GM12878 (cell line): ENCODE results near the gene LAMP1. TPM values are rescaled to one million over a fixed set of nuclear protein-coding genes. Genes with fewer than 3 reads are reported as not detected.

Experiments used
- ATAC-seq: fragments of 200-7000 bp; cut with Tn5 transposase; 3 replicates; pipeline ENCODE4 v1.9.1; 2020; ENCODE audit warnings: mild to moderate bottlenecking, moderate library complexity
- BruUV-seq: library from RNA; stranded (reverse); fragments of 400-500 nt; replicated peaks from 2 replicates; lab custom pipeline; 2021; lab: Mats Ljungman, UMichigan
- CTCF ChIA-PET: fragments of 300-600 bp; sonication (Branson Sonifier 250); formaldehyde crosslinking; extraction: SDS; loops from one replicate; lab custom pipeline; 2021; ENCODE audit warnings: inconsistent platforms; lab: Yijun Ruan, JAX
- POLR2A ChIA-PET: fragments of 350-600 bp; formaldehyde crosslinking; extraction: SDS; loops from one replicate; lab custom pipeline; 2021; ENCODE audit warnings: inconsistent platforms; lab: Charles Lee
- RAD21 ChIA-PET: fragments of 300-600 bp; sonication (Branson Sonifier 250); formaldehyde crosslinking; loops from one replicate; lab custom pipeline; 2023; ENCODE audit warnings: antibody characterized with exemption; ENCODE audit not compliant: unreplicated experiment; lab: Charles Lee
- SMC1A ChIA-PET: fragments of 300-600 bp; sonication (Branson Sonifier 250); formaldehyde crosslinking; loops from one replicate; lab custom pipeline; 2023; ENCODE audit not compliant: unreplicated experiment, uncharacterized antibody; lab: Charles Lee
- DNase-seq: peaks from one replicate; pipeline ENCODE4 v3.0.0-alpha.2; 2011; ENCODE audit warnings: low read depth, low spot score
- FAIRE-seq: peaks from 3 replicates; lab custom pipeline; 2011; peaks lifted over from hg19 to GRCh38; lab: Jason Lieb, UNC
- H2AFZ ChIP-seq: 2 replicates; pipeline ENCODE4 v1.6.0; 2011; ENCODE audit warnings: low read depth, low read length, control low read depth; ENCODE audit not compliant: control insufficient read depth
- H3K27ac ChIP-seq: 2 replicates; pipeline ENCODE4 v1.5.1; 2011; ENCODE audit warnings: control low read depth; ENCODE audit not compliant: control insufficient read depth, insufficient read depth
- H3K27me3 ChIP-seq, 2 experiments: replicated peaks in 1 of 2; 2 replicates each; pipeline versions ENCODE4 v1.6.0 to v1.6.1; 2011; ENCODE audit warnings: low read length in 1 of 2; ENCODE audit not compliant: control insufficient read depth in 2 of 2, insufficient read depth in 2 of 2
- H3K36me3 ChIP-seq, 2 experiments: 2 replicates each; pipeline ENCODE4 v1.5.1; 2011; ENCODE audit warnings: low read length in 1 of 2; ENCODE audit not compliant: control insufficient read depth in 2 of 2, insufficient read depth in 2 of 2
- H3K4me1 ChIP-seq: 2 replicates; pipeline ENCODE4 v1.6.1; 2011; ENCODE audit warnings: mild to moderate bottlenecking, low read length, moderate library complexity, mixed read lengths; ENCODE audit not compliant: control insufficient read depth, insufficient read depth
- H3K4me2 ChIP-seq: 2 replicates; pipeline ENCODE4 v1.6.0; 2011; ENCODE audit warnings: control low read depth; ENCODE audit not compliant: control insufficient read depth, insufficient read depth
- H3K4me3 ChIP-seq: fragments of 200-600 bp; sonication (generic); 2 replicates; pipeline ENCODE4 v1.5.1; 2016
- H3K79me2 ChIP-seq: 2 replicates; pipeline ENCODE4 v1.6.0; 2011; ENCODE audit warnings: low read length; ENCODE audit not compliant: control insufficient read depth, insufficient read depth
- H3K9ac ChIP-seq: 2 replicates; pipeline ENCODE4 v1.8.0; 2011; ENCODE audit warnings: low read length, control low read depth, mixed read lengths; ENCODE audit not compliant: control insufficient read depth, insufficient read depth
- H3K9me3 ChIP-seq: replicated peaks from 3 replicates; pipeline ENCODE4 v1.5.1; 2011; ENCODE audit warnings: mild to moderate bottlenecking, low read length; ENCODE audit not compliant: control insufficient read depth, insufficient read depth
- H4K20me1 ChIP-seq: 2 replicates; pipeline ENCODE4 v1.6.0; 2011; ENCODE audit not compliant: control insufficient read depth, insufficient read depth
- ASH2L ChIP-seq: fragments of 300-600, 200-600 bp; sonication (generic); IDR thresholded peaks from 2 replicates; pipeline ENCODE4 v1.6.1; 2017; ENCODE audit warnings: low read depth, mild to moderate bottlenecking, borderline replicate concordance
- CBX3 ChIP-seq: fragments of 200-600 bp; sonication (generic); IDR thresholded peaks from 2 replicates; pipeline ENCODE4 v1.6.1; 2016; ENCODE audit warnings: low read depth, borderline replicate concordance
- GABPA ChIP-seq: IDR thresholded peaks from 2 replicates; pipeline ENCODE4 v1.6.1; 2014; ENCODE audit warnings: antibody characterized with exemption, low read depth, mild to moderate bottlenecking, inconsistent platforms
- MTA2 ChIP-seq: fragments of 450-650 bp; IDR thresholded peaks from 2 replicates; pipeline ENCODE4 v1.6.1; 2016; ENCODE audit warnings: low read depth, mild to moderate bottlenecking, moderate library complexity
- NFYA ChIP-seq: IDR thresholded peaks from 2 replicates; pipeline ENCODE4 v1.6.1; 2011; ENCODE audit warnings: low read depth, mild to moderate bottlenecking, low read length, improper control_type of control experiment, borderline replicate concordance
- RB1 ChIP-seq: fragments of 450-650 bp; formaldehyde crosslinking; IDR thresholded peaks from 2 replicates; pipeline ENCODE4 v1.6.1; 2017; ENCODE audit warnings: mild to moderate bottlenecking, borderline replicate concordance
- SPI1 ChIP-seq: IDR thresholded peaks from 2 replicates; pipeline ENCODE4 v1.6.1; 2011; ENCODE audit warnings: low read depth, mild to moderate bottlenecking, low read length, moderate library complexity, borderline replicate concordance; ENCODE audit not compliant: insufficient read depth
- STAT1 ChIP-seq: fragments of 450-650 bp; conservative IDR thresholded peaks from 2 replicates; pipeline ENCODE4 v1.6.1; 2014; ENCODE audit warnings: antibody characterized with exemption, mild to moderate bottlenecking
- TCF7 ChIP-seq: IDR thresholded peaks from 2 replicates; pipeline ENCODE4 v1.6.1; 2014; ENCODE audit warnings: antibody characterized with exemption, borderline replicate concordance
- YBX1 ChIP-seq: fragments of 450-650 bp; IDR thresholded peaks from 2 replicates; pipeline ENCODE4 v1.6.1; 2016; ENCODE audit warnings: antibody characterized with exemption
- ZNF217 ChIP-seq: fragments of 450-650 bp; IDR thresholded peaks from 2 replicates; pipeline ENCODE4 v1.6.1; 2017; ENCODE audit warnings: antibody characterized with exemption, mild to moderate bottlenecking
- ZNF384 ChIP-seq: IDR thresholded peaks from 2 replicates; pipeline ENCODE4 v1.6.1; 2012; ENCODE audit warnings: low read depth, mild to moderate bottlenecking, low read length, improper control_type of control experiment, borderline replicate concordance
- WGBS: methylation state at CpG from one replicate; pipeline ENCODE4 v1.1.6; 2016; ENCODE audit warnings: low lambda C conversion rate; ENCODE audit not compliant: insufficient replicate concordance, insufficient coverage; ENCODE audit errors: missing lambda C conversion rate; 5-methylcytosine and 5-hydroxymethylcytosine counted together
- in situ Hi-C: fragments of 300-500 bp; cut with MboI; formaldehyde crosslinking; loops from 9 replicates; pipeline ENCODE4 v1.14.3; 2018; ENCODE audit warnings: mixed read lengths
- intact Hi-C: fragments of 100-400 bp; cut with micrococcal nuclease; formaldehyde crosslinking; loops from one replicate; pipeline ENCODE4 v1.14.2; 2022; ENCODE audit not compliant: unreplicated experiment
- polyA plus RNA-seq, 11 experiments: library from polyadenylated mRNA; depleted of rRNA in 4 of 11; unstranded in 6 of 11; stranded (reverse) in 5 of 11; fragments of >200 nt; fragmentation: Nextera tagmentation in 4 of 11; fragmentation: Illumina TruSeq in 1 of 11; extraction: Ambion mirVana in 4 of 11; extraction: Trizol in 1 of 11; gene quantifications; 1 replicate in 1 of 11; 2 replicates in 10 of 11; pipeline versions ENCODE4 v1.2.1 to v1.2.3, GENCODE V29; 2011 to 2016; ENCODE audit warnings: inconsistent platforms in 2 of 11, missing spikeins in 2 of 11, low read depth in 1 of 11
- total RNA-seq, 4 experiments: library from RNA; depleted of rRNA in 3 of 4; stranded (reverse); fragments of >200 nt in 3 of 4; fragmentation: Illumina TruSeq in 1 of 4; extraction: Trizol in 1 of 4; gene quantifications; 2 replicates each; pipeline versions ENCODE4 v1.2.1 to v1.2.3, GENCODE V29; 2013 to 2021
- TF ChIP-seq, protein P1 (sequence below): IDR thresholded peaks from 2 replicates; pipeline ENCODE4 v1.6.1; 2011; ENCODE audit warnings: low read depth, low read length, improper control_type of control experiment, borderline replicate concordance
- TF ChIP-seq, protein P2 (sequence below): fragments of 450-650 bp; IDR thresholded peaks from 2 replicates; pipeline ENCODE4 v1.6.1; 2017; ENCODE audit warnings: mild to moderate bottlenecking, low read depth, inconsistent platforms; ENCODE audit not compliant: poor library complexity, severe bottlenecking

LAMP1 gene
- total and polyA plus RNA-seq, 10 of the 15 experiments (the other 5 are each of a cell fraction or from before 2014, with no cell fraction given) = 2.5 to 83.0 (median 32.7) TPM

DNA sequence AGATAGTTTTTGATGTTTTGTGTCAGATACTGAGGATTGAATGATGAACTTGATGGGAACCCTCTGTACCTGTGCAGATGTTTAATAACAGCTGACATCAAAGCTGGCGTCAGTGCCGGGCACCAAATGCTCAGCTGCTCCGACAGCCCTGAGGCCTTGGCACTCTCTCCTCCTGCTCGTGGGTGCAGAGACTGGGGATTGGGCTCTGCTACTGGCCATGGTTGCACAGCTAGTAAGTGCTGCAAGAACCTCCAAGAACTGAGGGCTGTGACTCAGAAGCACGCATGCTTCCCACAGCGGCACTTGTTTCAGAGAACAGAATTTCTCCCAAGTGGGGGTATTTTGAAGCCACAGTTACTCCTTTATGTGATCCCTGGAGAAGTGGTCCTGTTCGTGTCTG, 5.9 kb downstream of the LAMP1 start:
- no peak overlapping the region for H3K9ac ChIP-seq
- SMC1A ChIA-PET = no interaction called here
- POLR2A ChIA-PET = no interaction called here
- TF ChIP-seq ASH2L (no peak), CBX3 (no peak), SPI1 (no peak)
- TF ChIP-seq, protein P1, sequence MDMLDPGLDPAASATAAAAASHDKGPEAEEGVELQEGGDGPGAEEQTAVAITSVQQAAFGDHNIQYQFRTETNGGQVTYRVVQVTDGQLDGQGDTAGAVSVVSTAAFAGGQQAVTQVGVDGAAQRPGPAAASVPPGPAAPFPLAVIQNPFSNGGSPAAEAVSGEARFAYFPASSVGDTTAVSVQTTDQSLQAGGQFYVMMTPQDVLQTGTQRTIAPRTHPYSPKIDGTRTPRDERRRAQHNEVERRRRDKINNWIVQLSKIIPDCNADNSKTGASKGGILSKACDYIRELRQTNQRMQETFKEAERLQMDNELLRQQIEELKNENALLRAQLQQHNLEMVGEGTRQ = no peak
- H3K4me3 ChIP-seq = no peak overlapping the region
- RAD21 ChIA-PET = no interaction called here
- FAIRE-seq (no peak), DNase-seq (no peak), ATAC-seq (no peak)
- CTCF ChIA-PET = no interaction called here
- no peaks in the 10 kb centered on the region for H3K27me3 ChIP-seq
- H3K9me3 ChIP-seq = no peaks in the 10 kb centered on the region
- 91% methylated on average over 7 of the region's 7 CpGs for WGBS
- H3K4me2 ChIP-seq = no peak overlapping the region
- peaks cover 55% of the 10 kb centered on the region for H3K79me2 ChIP-seq
- in situ Hi-C loops = no loop called here
- intact Hi-C loops = no loop called here
- peaks cover 0 to 3% of the 10 kb centered on the region in 2 experiments; a peak in 2 of 4 replicates for H3K36me3 ChIP-seq
- H3K4me1 ChIP-seq = no peaks in the 10 kb centered on the region
- H3K27ac ChIP-seq = no peak overlapping the region
- no peaks in the 10 kb centered on the region for H4K20me1 ChIP-seq
- BruUV-seq = no TSS peak
- H2AFZ ChIP-seq = no peak overlapping the region

DNA sequence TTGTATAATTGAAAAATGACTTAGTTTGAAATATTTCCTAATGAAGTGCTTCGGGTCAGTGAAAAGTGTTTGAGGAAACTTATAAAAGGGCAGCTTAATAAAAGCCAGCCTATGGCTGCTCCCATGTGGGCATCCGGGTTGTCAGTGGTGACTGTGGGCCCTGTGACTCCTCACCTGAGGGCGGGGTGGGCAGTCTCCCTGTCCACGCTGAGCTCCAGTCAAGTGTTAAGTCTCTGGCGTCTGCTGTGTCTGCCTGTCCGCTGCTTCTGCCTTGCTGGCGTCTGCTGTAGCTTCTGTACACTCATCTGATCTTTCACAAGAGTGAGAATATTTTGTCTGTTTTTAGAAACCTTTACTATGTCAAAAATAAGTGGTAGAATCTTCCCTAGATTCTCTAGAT, 7.1 kb downstream of the LAMP1 start:
- H2AFZ ChIP-seq = no peak overlapping the region
- H3K79me2 ChIP-seq = peaks cover 46% of the 10 kb centered on the region
- intact Hi-C loops (no loop called here), in situ Hi-C loops (no loop called here)
- ChIA-PET RAD21 (no interaction called here), POLR2A (no interaction called here), SMC1A (no interaction called here), CTCF (no interaction called here)
- no peaks in the 10 kb centered on the region for H3K27me3 ChIP-seq
- H3K9me3 ChIP-seq = no peaks in the 10 kb centered on the region
- FAIRE-seq (no peak), ATAC-seq (no peak), DNase-seq (no peak)
- H3K9ac ChIP-seq = no peak overlapping the region
- no peak overlapping the region for H3K4me3 ChIP-seq
- H3K4me1 ChIP-seq = no peaks in the 10 kb centered on the region
- BruUV-seq = no TSS peak
- H3K27ac ChIP-seq = no peak overlapping the region
- 88% methylated on average over 7 of the region's 7 CpGs for WGBS
- H4K20me1 ChIP-seq = no peaks in the 10 kb centered on the region
- peaks cover 0 to 3% of the 10 kb centered on the region in 2 experiments; a peak in 3 of 4 replicates for H3K36me3 ChIP-seq
- no peak overlapping the region for H3K4me2 ChIP-seq
- TF ChIP-seq ZNF384 (no peak), ZNF217 (no peak), YBX1 (no peak), GABPA (no peak), NFYA (no peak), STAT1 (no peak), MTA2 (no peak), TCF7 (no peak), RB1 (no peak)
- TF ChIP-seq, protein P2, sequence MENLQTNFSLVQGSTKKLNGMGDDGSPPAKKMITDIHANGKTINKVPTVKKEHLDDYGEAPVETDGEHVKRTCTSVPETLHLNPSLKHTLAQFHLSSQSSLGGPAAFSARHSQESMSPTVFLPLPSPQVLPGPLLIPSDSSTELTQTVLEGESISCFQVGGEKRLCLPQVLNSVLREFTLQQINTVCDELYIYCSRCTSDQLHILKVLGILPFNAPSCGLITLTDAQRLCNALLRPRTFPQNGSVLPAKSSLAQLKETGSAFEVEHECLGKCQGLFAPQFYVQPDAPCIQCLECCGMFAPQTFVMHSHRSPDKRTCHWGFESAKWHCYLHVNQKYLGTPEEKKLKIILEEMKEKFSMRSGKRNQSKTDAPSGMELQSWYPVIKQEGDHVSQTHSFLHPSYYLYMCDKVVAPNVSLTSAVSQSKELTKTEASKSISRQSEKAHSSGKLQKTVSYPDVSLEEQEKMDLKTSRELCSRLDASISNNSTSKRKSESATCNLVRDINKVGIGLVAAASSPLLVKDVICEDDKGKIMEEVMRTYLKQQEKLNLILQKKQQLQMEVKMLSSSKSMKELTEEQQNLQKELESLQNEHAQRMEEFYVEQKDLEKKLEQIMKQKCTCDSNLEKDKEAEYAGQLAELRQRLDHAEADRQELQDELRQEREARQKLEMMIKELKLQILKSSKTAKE = no peak
